ENCODE results near the gene BEST1. TPM values are rescaled to one million over a fixed set of nuclear protein-coding genes. Genes with fewer than 3 reads are reported as not detected.

The BEST1 gene
- total and polyA plus RNA-seq, 8 donors = 3.8 to 14.6 (median 6.6) TPM

DNA sequence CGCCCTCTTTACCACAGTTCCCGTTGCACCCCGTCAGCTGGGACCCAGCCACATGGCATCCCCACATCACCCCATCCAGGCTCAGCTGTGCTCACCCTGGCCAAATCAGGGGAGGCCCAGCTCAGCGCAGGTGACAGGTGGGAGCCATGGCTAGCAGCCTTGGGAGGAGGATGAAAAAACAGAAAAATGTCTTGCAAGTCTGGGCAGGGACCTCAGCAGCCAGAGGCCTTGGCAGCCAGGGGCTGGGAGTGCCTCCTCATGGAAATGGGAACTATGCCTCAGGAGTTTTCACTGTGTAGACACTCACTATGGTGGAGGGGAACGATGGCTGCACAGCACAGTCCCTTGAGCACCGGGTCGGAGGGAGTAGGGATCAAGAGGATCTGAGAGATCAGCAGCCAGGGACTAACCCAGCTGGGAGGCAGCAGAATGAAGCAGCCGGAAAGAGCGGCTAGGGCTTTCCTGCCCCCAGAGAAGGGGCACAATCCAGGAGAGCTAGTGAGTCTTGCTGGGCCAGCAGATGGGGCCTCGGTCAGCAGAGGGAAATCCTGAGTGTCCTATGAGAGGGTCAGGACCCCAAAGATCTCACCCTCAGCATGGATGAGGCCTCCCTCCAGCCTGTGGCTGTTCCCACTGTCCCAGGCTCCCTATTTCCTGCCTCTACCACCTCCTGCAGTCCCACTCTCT lies 23.5 kb downstream of the BEST1 start:
- H3K4me1 ChIP-seq = peaks cover 62 to 93% of the 10 kb centered on the region in 2 donors
- no peaks in the 10 kb centered on the region for H3K9me3 ChIP-seq
- DNase-seq = peak in 2 of 4 donors; percentile 27 to 40
- peak overlapping the region; percentile 94 to 98 for H3K27ac ChIP-seq
- no peaks in the 10 kb centered on the region for H3K36me3 ChIP-seq
- no peaks in the 10 kb centered on the region for H3K27me3 ChIP-seq
- H3K4me3 ChIP-seq = no peak overlapping the region
- ATAC-seq = no peak
- intact Hi-C loops (cut with DNase I) = no loop called here
- TF ChIP-seq, protein P1, sequence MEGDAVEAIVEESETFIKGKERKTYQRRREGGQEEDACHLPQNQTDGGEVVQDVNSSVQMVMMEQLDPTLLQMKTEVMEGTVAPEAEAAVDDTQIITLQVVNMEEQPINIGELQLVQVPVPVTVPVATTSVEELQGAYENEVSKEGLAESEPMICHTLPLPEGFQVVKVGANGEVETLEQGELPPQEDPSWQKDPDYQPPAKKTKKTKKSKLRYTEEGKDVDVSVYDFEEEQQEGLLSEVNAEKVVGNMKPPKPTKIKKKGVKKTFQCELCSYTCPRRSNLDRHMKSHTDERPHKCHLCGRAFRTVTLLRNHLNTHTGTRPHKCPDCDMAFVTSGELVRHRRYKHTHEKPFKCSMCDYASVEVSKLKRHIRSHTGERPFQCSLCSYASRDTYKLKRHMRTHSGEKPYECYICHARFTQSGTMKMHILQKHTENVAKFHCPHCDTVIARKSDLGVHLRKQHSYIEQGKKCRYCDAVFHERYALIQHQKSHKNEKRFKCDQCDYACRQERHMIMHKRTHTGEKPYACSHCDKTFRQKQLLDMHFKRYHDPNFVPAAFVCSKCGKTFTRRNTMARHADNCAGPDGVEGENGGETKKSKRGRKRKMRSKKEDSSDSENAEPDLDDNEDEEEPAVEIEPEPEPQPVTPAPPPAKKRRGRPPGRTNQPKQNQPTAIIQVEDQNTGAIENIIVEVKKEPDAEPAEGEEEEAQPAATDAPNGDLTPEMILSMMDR (IDR thresholded peaks at IDR 0.05) = no peak

DNA sequence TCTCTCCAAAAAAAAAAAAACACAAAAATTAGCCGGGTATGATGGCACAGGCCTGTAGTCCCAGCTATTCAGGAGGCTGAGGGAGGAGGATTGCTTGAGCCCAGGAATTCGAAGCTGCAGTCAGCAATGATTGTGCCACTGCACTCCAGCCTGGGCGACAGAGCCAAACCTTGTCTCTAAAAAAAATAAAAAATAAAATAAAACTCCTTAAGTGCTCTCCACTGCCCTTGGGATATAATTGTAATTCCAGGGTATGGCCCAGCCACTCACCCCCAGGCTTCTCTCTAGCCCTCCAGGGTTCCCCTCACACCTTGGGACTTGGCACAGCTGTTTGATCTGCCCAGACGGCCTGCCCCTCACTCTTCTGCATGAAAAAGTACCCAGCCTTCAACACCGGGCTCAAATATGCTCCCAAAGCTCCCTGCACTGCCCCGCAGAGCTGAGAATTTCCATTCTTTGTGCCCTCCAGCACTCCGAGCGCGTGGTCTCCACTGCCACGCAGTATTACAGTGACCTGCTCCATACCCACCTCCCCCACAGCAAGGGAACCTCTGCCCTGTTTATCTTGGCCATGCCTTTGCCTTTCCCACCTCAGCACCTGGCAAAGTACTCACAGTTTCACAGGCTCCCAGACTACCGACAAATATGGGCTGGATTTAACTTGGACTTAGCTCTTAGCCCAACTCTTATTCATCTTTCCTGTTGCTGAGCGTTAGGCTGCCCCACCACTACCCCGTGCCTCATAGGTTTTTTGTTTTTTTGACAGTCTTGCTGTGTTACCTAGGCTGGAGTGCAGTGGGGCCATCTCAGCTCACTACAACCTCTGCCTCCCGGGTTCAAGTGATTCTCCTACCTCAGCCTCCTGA lies 24.8 kb downstream of the BEST1 start:
- no peaks in the 10 kb centered on the region for H3K36me3 ChIP-seq
- intact Hi-C loops (cut with DNase I) = no loop called here
- H3K4me3 ChIP-seq = no peak overlapping the region
- H3K9me3 ChIP-seq = no peaks in the 10 kb centered on the region
- peaks cover 49 to 90% of the 10 kb centered on the region in 2 donors for H3K4me1 ChIP-seq
- DNase-seq = peak in 1 of 4 donors; percentile 40
- H3K27ac ChIP-seq = no peak overlapping the region
- peak; percentile 1 for ATAC-seq
- no peaks in the 10 kb centered on the region for H3K27me3 ChIP-seq
- TF ChIP-seq, protein P1 (IDR thresholded peaks at IDR 0.05) = no peak

DNA sequence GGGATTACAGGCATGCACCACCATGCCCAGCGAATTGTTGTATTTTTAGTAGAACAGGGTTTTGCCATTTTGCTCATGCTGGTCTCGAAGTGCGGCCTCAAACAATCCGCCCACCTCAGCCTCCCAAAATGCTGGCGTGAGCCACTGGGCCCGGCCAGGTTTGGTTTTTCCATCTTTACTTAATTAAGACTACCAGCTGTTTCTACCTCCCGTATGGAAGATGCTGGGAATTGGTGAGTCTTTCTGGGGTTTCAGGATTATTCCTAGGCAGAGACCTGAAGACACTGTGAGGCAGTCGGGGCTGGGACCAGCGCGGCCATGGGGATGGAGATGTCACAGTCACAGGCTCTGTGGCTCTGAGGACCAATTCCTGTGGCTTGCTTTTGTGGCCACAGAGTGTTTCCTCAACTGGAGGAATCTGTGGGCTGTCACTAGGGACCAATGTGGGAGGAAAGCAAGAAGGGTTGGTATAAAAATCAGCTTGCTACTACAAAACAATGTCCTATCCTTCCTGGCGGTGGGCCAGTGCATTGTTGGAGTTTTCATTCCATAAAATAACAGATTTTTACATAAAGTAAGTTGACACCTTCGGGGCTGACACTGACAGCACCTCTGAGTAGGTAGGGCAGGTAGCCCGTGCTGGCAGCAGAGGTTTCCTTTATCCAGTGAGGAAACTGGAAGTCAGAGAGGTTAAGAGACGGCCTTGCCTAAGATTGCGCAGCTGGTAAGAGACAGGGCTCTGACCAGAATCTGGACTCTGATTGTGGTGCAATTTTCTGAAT lies 25.7 kb downstream of the BEST1 start:
- no peaks in the 10 kb centered on the region for H3K27me3 ChIP-seq
- peaks cover 41 to 82% of the 10 kb centered on the region in 2 donors for H3K4me1 ChIP-seq
- TF ChIP-seq, protein P1 (IDR thresholded peaks at IDR 0.05) = no peak
- no peaks in the 10 kb centered on the region for H3K36me3 ChIP-seq
- ATAC-seq (no peak), DNase-seq (peak in 1 of 4 donors; percentile 30)
- intact Hi-C loops (cut with DNase I) = no loop called here
- no peak overlapping the region for H3K4me3 ChIP-seq
- no peaks in the 10 kb centered on the region for H3K9me3 ChIP-seq
- H3K27ac ChIP-seq = no peak overlapping the region

DNA sequence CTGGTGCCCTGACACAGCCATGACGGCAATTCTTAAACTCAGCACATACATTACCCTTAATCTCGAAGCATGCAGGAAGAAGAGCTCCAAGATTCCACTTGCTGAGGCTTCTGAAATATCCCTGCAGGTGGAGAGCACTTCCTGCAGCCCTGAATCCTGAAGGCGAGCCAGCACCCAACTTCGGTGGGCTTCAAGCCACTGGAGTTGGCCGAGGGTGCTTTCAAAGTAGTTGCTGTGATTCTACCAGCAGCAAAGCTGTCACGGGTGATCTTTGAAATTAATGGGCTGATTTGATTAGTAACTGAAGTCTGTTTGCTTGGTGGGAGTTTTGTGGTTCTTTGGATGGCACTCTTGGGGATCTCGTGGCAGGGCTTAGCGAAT lies 26.3 kb downstream of the BEST1 start:
- Histone ChIP-seq H3K27ac (no peak overlapping the region), H3K4me3 (no peak overlapping the region), H3K4me1 (peaks cover 35 to 76% of the 10 kb centered on the region in 2 donors), H3K36me3 (no peaks in the 10 kb centered on the region), H3K9me3 (no peaks in the 10 kb centered on the region), H3K27me3 (no peaks in the 10 kb centered on the region)
- no peak for DNase-seq
- TF ChIP-seq, protein P1 (IDR thresholded peaks at IDR 0.05) = no peak
- intact Hi-C loops (cut with DNase I) = no loop called here
- no peak for ATAC-seq

Data from left lung (tissue), 10 donors.